ENCODE results near the gene INSL4. TPM values are rescaled to one million over a fixed set of nuclear protein-coding genes. Genes with fewer than 3 reads are reported as not detected.

INSL4 gene
- total RNA-seq, 1 experiment from 2014 or later: not detected

GRCh38 chr9:5278486-5278885, 47.3 kb downstream of the INSL4 start:
- Histone ChIP-seq H3K4me3 (ENCODE audit: low read depth, low read length) (no peak overlapping the region), H3K36me3 (ENCODE audit: control insufficient read depth, insufficient read depth, low read length) (no peaks in the 10 kb centered on the region), H3K4me1 (no peaks in the 10 kb centered on the region), H3K27me3 (replicated peaks; ENCODE audit: control insufficient read depth, insufficient read depth, low read length) (no peaks in the 10 kb centered on the region), H3K9me3 (no peaks in the 10 kb centered on the region)
- TF ChIP-seq, protein P1, sequence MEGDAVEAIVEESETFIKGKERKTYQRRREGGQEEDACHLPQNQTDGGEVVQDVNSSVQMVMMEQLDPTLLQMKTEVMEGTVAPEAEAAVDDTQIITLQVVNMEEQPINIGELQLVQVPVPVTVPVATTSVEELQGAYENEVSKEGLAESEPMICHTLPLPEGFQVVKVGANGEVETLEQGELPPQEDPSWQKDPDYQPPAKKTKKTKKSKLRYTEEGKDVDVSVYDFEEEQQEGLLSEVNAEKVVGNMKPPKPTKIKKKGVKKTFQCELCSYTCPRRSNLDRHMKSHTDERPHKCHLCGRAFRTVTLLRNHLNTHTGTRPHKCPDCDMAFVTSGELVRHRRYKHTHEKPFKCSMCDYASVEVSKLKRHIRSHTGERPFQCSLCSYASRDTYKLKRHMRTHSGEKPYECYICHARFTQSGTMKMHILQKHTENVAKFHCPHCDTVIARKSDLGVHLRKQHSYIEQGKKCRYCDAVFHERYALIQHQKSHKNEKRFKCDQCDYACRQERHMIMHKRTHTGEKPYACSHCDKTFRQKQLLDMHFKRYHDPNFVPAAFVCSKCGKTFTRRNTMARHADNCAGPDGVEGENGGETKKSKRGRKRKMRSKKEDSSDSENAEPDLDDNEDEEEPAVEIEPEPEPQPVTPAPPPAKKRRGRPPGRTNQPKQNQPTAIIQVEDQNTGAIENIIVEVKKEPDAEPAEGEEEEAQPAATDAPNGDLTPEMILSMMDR (IDR thresholded peaks at IDR 0.05; ENCODE audit: insufficient read depth in 1 of 2, low read depth in 1 of 2, low read length in 1 of 2, severe bottlenecking in 1 of 2, unreplicated experiment in 1 of 2): no peak
- peaks cover 2% of the 10 kb centered on the region for H3K27me3 Mint-ChIP-seq (ENCODE audit: insufficient read depth, unreplicated experiment)
- no TSS peak for BruUV-seq (replicated peaks)
- H3K4me1 Mint-ChIP-seq (ENCODE audit: low read depth, unreplicated experiment): no peaks in the 10 kb centered on the region
- POLR2A ChIA-PET: no interaction called here
- H3K27ac Mint-ChIP-seq (ENCODE audit: unreplicated experiment): no peak overlapping the region
- CTCF ChIA-PET: no interaction called here
- intact Hi-C loops (cut with micrococcal nuclease; ENCODE audit: unreplicated experiment): no loop called here
- H3K36me3 Mint-ChIP-seq (ENCODE audit: insufficient read depth, unreplicated experiment): no peaks in the 10 kb centered on the region
- H3K9me3 Mint-ChIP-seq (ENCODE audit: unreplicated experiment): no peaks in the 10 kb centered on the region
- DNase-seq: no peak
- no peak overlapping the region for H3K4me3 Mint-ChIP-seq (ENCODE audit: unreplicated experiment)

Other genes with a start within 250 kb of the INSL4 start
- 0.86 and 1.4 TPM in 2 replicates for gene JAK2, start 246.1 kb upstream of the INSL4 start, total RNA-seq (2022)
- not detected in 2 replicates for gene INSL6, start 45.8 kb upstream of the INSL4 start, total RNA-seq (2022)
- 1.9 and 3.4 TPM in 2 replicates for gene RLN2, start 73.3 kb downstream of the INSL4 start, total RNA-seq (2022)
- gene RLN1, start 108.5 kb downstream of the INSL4 start, total RNA-seq (2022): 0.44 TPM in 1 of 2 replicates, not detected in the other
- 5.0 and 7.0 TPM in 2 replicates for gene PLGRKT, start 206.5 kb downstream of the INSL4 start, total RNA-seq (2022)
- 0.67 TPM in 1 of 2 replicates, not detected in the other for gene CD274, start 219.1 kb downstream of the INSL4 start, total RNA-seq (2022)